ENCODE data around the gene ATF3. TPM values are rescaled to one million over a fixed set of nuclear protein-coding genes. Genes with fewer than 3 reads are reported as not detected.

ATF3 gene
- polyA plus RNA-seq, 3 donors, result 10.4 to 227 (median 13.3) TPM

DNA sequence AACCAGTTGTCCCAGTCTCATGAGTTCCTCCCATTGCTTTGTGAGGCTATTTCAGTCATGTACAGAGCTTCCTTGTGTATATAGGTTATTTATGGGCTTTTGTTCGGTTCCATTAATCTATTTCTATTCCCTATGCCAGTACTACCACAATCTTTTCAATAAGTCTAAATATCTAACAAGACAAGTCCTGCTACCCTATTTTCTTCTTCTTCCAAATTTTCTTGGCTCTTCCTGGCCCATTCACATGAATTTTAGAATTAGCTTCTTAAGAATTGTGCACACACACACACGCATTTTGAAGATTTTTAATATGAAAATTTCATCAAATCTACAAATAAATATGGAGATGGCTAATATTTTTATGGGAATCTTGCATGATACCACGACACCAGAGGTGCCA, 33.8 kb upstream of the ATF3 start:
- Mint-ChIP-seq H3K27ac (no peak overlapping the region), H3K4me3 (no peak overlapping the region), H3K36me3 (peaks cover 0 to 2% of the 10 kb centered on the region in 2 donors), H3K9me3 (peaks cover 0 to 5% (median 2%) of the 10 kb centered on the region in 7 donors), H3K4me1 (peaks cover 17% of the 10 kb centered on the region), H3K27me3 (ENCODE audit: low read depth in 3 of 3) (peaks cover 0 to 1% (median 0%) of the 10 kb centered on the region in 3 donors)
- Histone ChIP-seq H3K9ac (ENCODE audit: insufficient read depth, low read length, poor library complexity, severe bottlenecking) (no peak overlapping the region), H3K4me2 (replicated peaks; ENCODE audit: extremely low read depth, low read length, poor library complexity, severe bottlenecking) (no peak overlapping the region), H3K36me3 (replicated peaks in 1 of 2; ENCODE audit: control insufficient read depth in 1 of 2, insufficient read depth in 2 of 2, low read length in 2 of 2) (no peaks in the 10 kb centered on the region), H3K9me3 (replicated peaks in 1 of 2; ENCODE audit: control insufficient read depth in 1 of 2, insufficient read depth in 1 of 2, low read length in 2 of 2) (no peaks in the 10 kb centered on the region), H2AFZ (ENCODE audit: insufficient read depth, low read depth, low read length, poor library complexity, severe bottlenecking) (no peak overlapping the region), H3K4me3 (replicated peaks in 1 of 3; ENCODE audit: low read depth in 2 of 3, low read length in 3 of 3) (no peak overlapping the region), H3K27me3 (ENCODE audit: control insufficient read depth in 2 of 2, insufficient read depth in 2 of 2, low read length in 2 of 2) (no peaks in the 10 kb centered on the region), H3K27ac (ENCODE audit: low read depth in 1 of 2, low read length in 2 of 2) (no peak overlapping the region), H3K79me2 (ENCODE audit: insufficient read depth, low read length) (no peaks in the 10 kb centered on the region), H3K4me1 (ENCODE audit: control insufficient read depth in 1 of 2, insufficient read depth in 2 of 2, low read length in 2 of 2) (peaks cover 16 to 18% of the 10 kb centered on the region in 2 donors), H4K20me1 (ENCODE audit: insufficient read depth, low read length) (no peaks in the 10 kb centered on the region)
- WGBS (ENCODE audit: insufficient coverage), result no CpG with 5 or more reads among the region's 3 CpGs
- intact Hi-C loops (cut with micrococcal nuclease), result no loop called here
- DNase-seq, result no peak
- TF ChIP-seq, protein P1, sequence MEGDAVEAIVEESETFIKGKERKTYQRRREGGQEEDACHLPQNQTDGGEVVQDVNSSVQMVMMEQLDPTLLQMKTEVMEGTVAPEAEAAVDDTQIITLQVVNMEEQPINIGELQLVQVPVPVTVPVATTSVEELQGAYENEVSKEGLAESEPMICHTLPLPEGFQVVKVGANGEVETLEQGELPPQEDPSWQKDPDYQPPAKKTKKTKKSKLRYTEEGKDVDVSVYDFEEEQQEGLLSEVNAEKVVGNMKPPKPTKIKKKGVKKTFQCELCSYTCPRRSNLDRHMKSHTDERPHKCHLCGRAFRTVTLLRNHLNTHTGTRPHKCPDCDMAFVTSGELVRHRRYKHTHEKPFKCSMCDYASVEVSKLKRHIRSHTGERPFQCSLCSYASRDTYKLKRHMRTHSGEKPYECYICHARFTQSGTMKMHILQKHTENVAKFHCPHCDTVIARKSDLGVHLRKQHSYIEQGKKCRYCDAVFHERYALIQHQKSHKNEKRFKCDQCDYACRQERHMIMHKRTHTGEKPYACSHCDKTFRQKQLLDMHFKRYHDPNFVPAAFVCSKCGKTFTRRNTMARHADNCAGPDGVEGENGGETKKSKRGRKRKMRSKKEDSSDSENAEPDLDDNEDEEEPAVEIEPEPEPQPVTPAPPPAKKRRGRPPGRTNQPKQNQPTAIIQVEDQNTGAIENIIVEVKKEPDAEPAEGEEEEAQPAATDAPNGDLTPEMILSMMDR (IDR thresholded peaks at IDR 0.05), result no peak

DNA sequence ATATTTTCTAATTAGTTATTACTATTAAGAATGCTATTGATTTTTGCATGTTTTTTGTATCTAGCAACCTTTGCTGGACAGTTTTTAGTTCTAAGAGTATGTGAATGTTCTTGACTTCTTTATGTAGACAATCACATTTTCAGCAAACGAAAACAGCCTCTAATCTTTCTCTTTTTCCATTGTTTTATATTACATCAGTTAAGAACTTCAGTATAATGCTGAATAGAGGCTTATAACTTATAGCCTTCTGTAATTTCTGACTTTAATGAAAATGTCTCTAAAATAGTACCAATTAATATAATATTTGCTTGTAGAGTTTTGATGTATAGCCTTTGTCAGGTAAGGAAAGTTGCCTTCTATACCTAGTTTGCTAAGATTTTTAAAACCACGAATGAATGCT, 33.2 kb upstream of the ATF3 start:
- no CpG with 5 or more reads among the region's 2 CpGs for WGBS (ENCODE audit: insufficient coverage)
- peaks cover 16 to 24% of the 10 kb centered on the region in 2 donors for H3K4me1 ChIP-seq (ENCODE audit: control insufficient read depth in 1 of 2, insufficient read depth in 2 of 2, low read length in 2 of 2)
- no peak for DNase-seq
- no peaks in the 10 kb centered on the region for H3K79me2 ChIP-seq (ENCODE audit: insufficient read depth, low read length)
- H3K4me2 ChIP-seq (replicated peaks; ENCODE audit: extremely low read depth, low read length, poor library complexity, severe bottlenecking), result no peak overlapping the region
- H3K27me3 ChIP-seq (ENCODE audit: control insufficient read depth in 2 of 2, insufficient read depth in 2 of 2, low read length in 2 of 2), result no peaks in the 10 kb centered on the region
- H4K20me1 ChIP-seq (ENCODE audit: insufficient read depth, low read length), result no peaks in the 10 kb centered on the region
- TF ChIP-seq, protein P1 (IDR thresholded peaks at IDR 0.05), result no peak
- H3K4me3 Mint-ChIP-seq, result no peak overlapping the region
- peaks cover 0 to 2% of the 10 kb centered on the region in 2 donors for H3K36me3 Mint-ChIP-seq
- peaks cover 0 to 1% (median 0%) of the 10 kb centered on the region in 3 donors for H3K27me3 Mint-ChIP-seq (ENCODE audit: low read depth in 3 of 3)
- no peak overlapping the region for H3K27ac ChIP-seq (ENCODE audit: low read depth in 1 of 2, low read length in 2 of 2)
- peaks cover 0 to 5% (median 2%) of the 10 kb centered on the region in 7 donors for H3K9me3 Mint-ChIP-seq
- no peak overlapping the region for H3K9ac ChIP-seq (ENCODE audit: insufficient read depth, low read length, poor library complexity, severe bottlenecking)
- intact Hi-C loops (cut with micrococcal nuclease), result no loop called here
- H3K36me3 ChIP-seq (replicated peaks in 1 of 2; ENCODE audit: control insufficient read depth in 1 of 2, insufficient read depth in 2 of 2, low read length in 2 of 2), result no peaks in the 10 kb centered on the region
- no peak overlapping the region for H3K27ac Mint-ChIP-seq
- no peak overlapping the region for H3K4me3 ChIP-seq (replicated peaks in 1 of 3; ENCODE audit: low read depth in 2 of 3, low read length in 3 of 3)
- H3K4me1 Mint-ChIP-seq, result peaks cover 23% of the 10 kb centered on the region
- no peak overlapping the region for H2AFZ ChIP-seq (ENCODE audit: insufficient read depth, low read depth, low read length, poor library complexity, severe bottlenecking)
- H3K9me3 ChIP-seq (replicated peaks in 1 of 2; ENCODE audit: control insufficient read depth in 1 of 2, insufficient read depth in 1 of 2, low read length in 2 of 2), result no peaks in the 10 kb centered on the region
